Nephron (organoid): ENCODE measurements around the gene HNRNPC.

ENCODE experiments used
- H3K27ac Mint-ChIP-seq, 3 experiments: 2 replicates each; pipeline ENCODE4 v1.8.0; 2020; ENCODE audit warnings: mixed read lengths in 3 of 3, mild to moderate bottlenecking in 2 of 3, moderate library complexity in 1 of 3
- H3K27me3 Mint-ChIP-seq: 2 replicates; pipeline ENCODE4 v1.8.0; 2021; ENCODE audit warnings: low read depth, mild to moderate bottlenecking, moderate library complexity, mixed read lengths
- H3K36me3 Mint-ChIP-seq: 2 replicates; pipeline ENCODE4 v1.8.0; 2020; ENCODE audit warnings: low read depth, mixed read lengths
- H3K4me1 Mint-ChIP-seq: 2 replicates; pipeline ENCODE4 v1.8.0; 2020; ENCODE audit warnings: mixed read lengths
- H3K4me3 Mint-ChIP-seq, 3 experiments: 2 replicates each; pipeline ENCODE4 v1.8.0; 2020; ENCODE audit warnings: mild to moderate bottlenecking in 3 of 3, mixed read lengths in 3 of 3, moderate library complexity in 2 of 3
- H3K9me3 Mint-ChIP-seq: 2 replicates; pipeline ENCODE4 v1.8.0; 2020; ENCODE audit warnings: mixed read lengths
- CTCF ChIP-seq, 3 experiments: fragments of 200-600 bp; sonication (generic); IDR thresholded peaks; one replicate each; pipeline ENCODE4 v1.5.0; 2021; ENCODE audit warnings: antibody characterized with exemption in 3 of 3; ENCODE audit not compliant: unreplicated experiment in 3 of 3

HNRNPC gene

GRCh38 chr14:21269252-21270046, at the start of gene HNRNPC:
TSS of gene HNRNPC (minus strand) at chr14:21269442. CDS start at chr14:21234193, 35,249 bp downstream.
- Mint-ChIP-seq H3K27ac (peak within 1 kb of the TSS; percentile 97 to 100 (median 98)), H3K4me3 (peak within 1 kb of the TSS; percentile 91 to 99 (median 92))

GRCh38 chr14:21317398-21317797, 48.2 kb upstream of the HNRNPC start:
- Mint-ChIP-seq H3K9me3 (no peaks in the 10 kb centered on the region), H3K27me3 (peaks cover 4% of the 10 kb centered on the region), H3K27ac (no peak overlapping the region), H3K4me3 (no peak overlapping the region), H3K4me1 (no peaks in the 10 kb centered on the region), H3K36me3 (no peaks in the 10 kb centered on the region)
- no peak for TF ChIP-seq CTCF (IDR thresholded peaks at IDR 0.05; ENCODE audit: unreplicated experiment in 3 of 3)

More at GRCh38 chr14:21269252-21270046, at the start of gene HNRNPC:
- Mint-ChIP-seq H3K4me1 (peaks cover 20% of the 10 kb centered on the region), H3K27me3 (no peaks in the 10 kb centered on the region), H3K9me3 (no peaks in the 10 kb centered on the region), H3K36me3 (peaks cover 39% of the 10 kb centered on the region)
- TF ChIP-seq CTCF (IDR thresholded peaks at IDR 0.05; ENCODE audit: unreplicated experiment in 3 of 3), result no peak

- TF ChIP-seq CTCF (IDR thresholded peaks at IDR 0.05; ENCODE audit: unreplicated experiment in 3 of 3), result no peak
- Mint-ChIP-seq H3K36me3 (no peaks in the 10 kb centered on the region), H3K27me3 (peaks cover 4% of the 10 kb centered on the region), H3K9me3 (no peaks in the 10 kb centered on the region), H3K4me3 (no peak overlapping the region), H3K27ac (no peak overlapping the region), H3K4me1 (peaks cover 5% of the 10 kb centered on the region)
These were observed 44.3 kb upstream of the HNRNPC start for GRCh38 chr14:21313512-21313911.

GRCh38 chr14:21311614-21312013, 42.4 kb upstream of the HNRNPC start:
- Mint-ChIP-seq H3K4me1 (peaks cover 19% of the 10 kb centered on the region), H3K4me3 (no peak overlapping the region), H3K36me3 (no peaks in the 10 kb centered on the region), H3K27me3 (no peaks in the 10 kb centered on the region), H3K9me3 (no peaks in the 10 kb centered on the region), H3K27ac (no peak overlapping the region)
- no peak for TF ChIP-seq CTCF (IDR thresholded peaks at IDR 0.05; ENCODE audit: unreplicated experiment in 3 of 3)

GRCh38 chr14:21309956-21310355, 40.7 kb upstream of the HNRNPC start:
- no peak overlapping the region for H3K27ac Mint-ChIP-seq

More at GRCh38 chr14:21309956-21310355, 40.7 kb upstream of the HNRNPC start:
- no peaks in the 10 kb centered on the region for H3K9me3 Mint-ChIP-seq
- H3K4me3 Mint-ChIP-seq, result no peak overlapping the region
- no peak for TF ChIP-seq CTCF (IDR thresholded peaks at IDR 0.05; ENCODE audit: unreplicated experiment in 3 of 3)
- H3K4me1 Mint-ChIP-seq, result peaks cover 19% of the 10 kb centered on the region
- no peaks in the 10 kb centered on the region for H3K36me3 Mint-ChIP-seq
- H3K27me3 Mint-ChIP-seq, result peaks cover 1% of the 10 kb centered on the region
